ENCODE data around the gene KCNAB2.

KCNAB2 gene

GRCh38 chr1:6003568-6004411 lies 41.9 kb upstream of the KCNAB2 start:
- H3K9me2 ChIP-seq (ENCODE audit: low read depth, low read length), result no peaks in the 10 kb centered on the region
- H4K20me1 ChIP-seq (ENCODE audit: insufficient read depth, low read length), result no peaks in the 10 kb centered on the region
- no peak overlapping the region for H3K4me3 ChIP-seq (ENCODE audit: low read depth, low read length, poor library complexity, severe bottlenecking)
- no peak overlapping the region for H3K9ac ChIP-seq (ENCODE audit: low read length)
- H3F3A ChIP-seq (ENCODE audit: insufficient read depth, low read length), result no peaks in the 10 kb centered on the region
- TF ChIP-seq, protein P1, sequence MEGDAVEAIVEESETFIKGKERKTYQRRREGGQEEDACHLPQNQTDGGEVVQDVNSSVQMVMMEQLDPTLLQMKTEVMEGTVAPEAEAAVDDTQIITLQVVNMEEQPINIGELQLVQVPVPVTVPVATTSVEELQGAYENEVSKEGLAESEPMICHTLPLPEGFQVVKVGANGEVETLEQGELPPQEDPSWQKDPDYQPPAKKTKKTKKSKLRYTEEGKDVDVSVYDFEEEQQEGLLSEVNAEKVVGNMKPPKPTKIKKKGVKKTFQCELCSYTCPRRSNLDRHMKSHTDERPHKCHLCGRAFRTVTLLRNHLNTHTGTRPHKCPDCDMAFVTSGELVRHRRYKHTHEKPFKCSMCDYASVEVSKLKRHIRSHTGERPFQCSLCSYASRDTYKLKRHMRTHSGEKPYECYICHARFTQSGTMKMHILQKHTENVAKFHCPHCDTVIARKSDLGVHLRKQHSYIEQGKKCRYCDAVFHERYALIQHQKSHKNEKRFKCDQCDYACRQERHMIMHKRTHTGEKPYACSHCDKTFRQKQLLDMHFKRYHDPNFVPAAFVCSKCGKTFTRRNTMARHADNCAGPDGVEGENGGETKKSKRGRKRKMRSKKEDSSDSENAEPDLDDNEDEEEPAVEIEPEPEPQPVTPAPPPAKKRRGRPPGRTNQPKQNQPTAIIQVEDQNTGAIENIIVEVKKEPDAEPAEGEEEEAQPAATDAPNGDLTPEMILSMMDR (IDR thresholded peaks at IDR 0.05; ENCODE audit: low read length), result no peak
- TF ChIP-seq EZH2 (IDR thresholded peaks at IDR 0.05; ENCODE audit: borderline replicate concordance, low read length), result no peak
- H3K36me3 ChIP-seq (ENCODE audit: insufficient read depth, low read length), result 0 out of 2 replicates have a peak, but pooled peaks cover 5% of the 10 kb centered on the region
- H3K4me1 ChIP-seq (ENCODE audit: insufficient read depth, low read length, severe bottlenecking), result peaks cover 6% of the 10 kb centered on the region
- H3K9me3 ChIP-seq (ENCODE audit: low read length), result no peaks in the 10 kb centered on the region
- no peak overlapping the region for H2AFZ ChIP-seq (ENCODE audit: low read length)
- H3K27me3 ChIP-seq (ENCODE audit: insufficient read depth, low read length), result no peaks in the 10 kb centered on the region
- no peaks in the 10 kb centered on the region for H3K79me2 ChIP-seq (ENCODE audit: insufficient read depth, low read length)
- H3K4me2 ChIP-seq (ENCODE audit: low read length), result no peak overlapping the region
- no peak overlapping the region for H3K27ac ChIP-seq (ENCODE audit: low read depth, low read length, poor library complexity, severe bottlenecking)

DNA sequence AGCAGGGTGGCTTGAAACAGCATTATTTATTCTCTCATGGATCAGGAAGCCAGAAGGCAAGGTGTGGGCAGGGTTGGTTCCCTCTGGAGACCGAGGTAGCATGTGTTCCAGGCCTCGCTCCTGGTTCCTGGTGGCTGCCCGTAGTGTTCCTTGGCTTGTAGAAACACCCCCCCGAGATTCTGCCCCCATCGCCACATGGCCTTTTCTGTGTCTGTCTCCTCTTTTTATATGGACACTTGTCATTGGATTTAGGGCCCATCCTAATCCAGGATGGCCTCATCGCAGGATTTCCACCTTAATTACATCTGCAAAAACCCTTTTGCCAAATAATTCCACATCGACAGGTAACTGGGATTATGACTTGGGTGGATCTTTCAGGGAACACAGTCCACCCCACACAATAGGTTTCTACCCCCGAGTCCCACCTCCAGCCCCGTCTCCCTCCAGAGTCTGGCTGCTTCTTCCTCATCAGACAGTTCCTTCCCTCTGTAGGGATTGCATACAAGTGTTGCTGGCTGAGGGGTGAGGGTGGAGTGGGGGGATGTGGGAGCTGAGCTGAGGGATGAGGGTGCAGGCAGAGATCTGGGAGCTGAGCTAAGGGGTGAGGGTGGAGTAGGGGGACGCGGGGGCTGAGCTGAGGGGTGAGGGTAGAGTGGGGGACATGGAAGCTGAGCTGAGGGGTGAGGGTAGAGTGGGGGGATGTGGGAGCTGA lies 41.1 kb upstream of the KCNAB2 start:
- Histone ChIP-seq H3K27me3 (ENCODE audit: insufficient read depth, low read length) (no peaks in the 10 kb centered on the region), H2AFZ (ENCODE audit: low read length) (no peak overlapping the region), H3K4me1 (ENCODE audit: insufficient read depth, low read length, severe bottlenecking) (peaks cover 6% of the 10 kb centered on the region), H3K9ac (ENCODE audit: low read length) (no peak overlapping the region), H3K9me2 (ENCODE audit: low read depth, low read length) (no peaks in the 10 kb centered on the region), H4K20me1 (ENCODE audit: insufficient read depth, low read length) (no peaks in the 10 kb centered on the region), H3K36me3 (ENCODE audit: insufficient read depth, low read length) (0 out of 2 replicates have a peak, but pooled peaks cover 5% of the 10 kb centered on the region), H3K27ac (ENCODE audit: low read depth, low read length, poor library complexity, severe bottlenecking) (no peak overlapping the region), H3K9me3 (ENCODE audit: low read length) (no peaks in the 10 kb centered on the region), H3K4me3 (ENCODE audit: low read depth, low read length, poor library complexity, severe bottlenecking) (no peak overlapping the region), H3F3A (ENCODE audit: insufficient read depth, low read length) (no peaks in the 10 kb centered on the region), H3K79me2 (ENCODE audit: insufficient read depth, low read length) (no peaks in the 10 kb centered on the region), H3K4me2 (ENCODE audit: low read length) (no peak overlapping the region)
- no peak for TF ChIP-seq EZH2 (IDR thresholded peaks at IDR 0.05; ENCODE audit: borderline replicate concordance, low read length)
- TF ChIP-seq, protein P1 (IDR thresholded peaks at IDR 0.05; ENCODE audit: low read length), result no peak

GRCh38 chr1:6005276-6005917 lies 40.3 kb upstream of the KCNAB2 start:
- no peak overlapping the region for H3K4me3 ChIP-seq (ENCODE audit: low read depth, low read length, poor library complexity, severe bottlenecking)

More at GRCh38 chr1:6005276-6005917, 40.3 kb upstream of the KCNAB2 start:
- TF ChIP-seq, protein P1 (IDR thresholded peaks at IDR 0.05; ENCODE audit: low read length), result no peak
- TF ChIP-seq EZH2 (IDR thresholded peaks at IDR 0.05; ENCODE audit: borderline replicate concordance, low read length), result no peak
- Histone ChIP-seq H3K27ac (ENCODE audit: low read depth, low read length, poor library complexity, severe bottlenecking) (no peak overlapping the region), H3K9me3 (ENCODE audit: low read length) (no peaks in the 10 kb centered on the region), H2AFZ (ENCODE audit: low read length) (no peak overlapping the region), H3K27me3 (ENCODE audit: insufficient read depth, low read length) (no peaks in the 10 kb centered on the region), H3K36me3 (ENCODE audit: insufficient read depth, low read length) (0 out of 2 replicates have a peak, but pooled peaks cover 5% of the 10 kb centered on the region), H3K9me2 (ENCODE audit: low read depth, low read length) (no peaks in the 10 kb centered on the region), H3K9ac (ENCODE audit: low read length) (no peak overlapping the region), H3K4me2 (ENCODE audit: low read length) (no peak overlapping the region), H3K4me1 (ENCODE audit: insufficient read depth, low read length, severe bottlenecking) (peaks cover 6% of the 10 kb centered on the region), H3K79me2 (ENCODE audit: insufficient read depth, low read length) (no peaks in the 10 kb centered on the region), H4K20me1 (ENCODE audit: insufficient read depth, low read length) (no peaks in the 10 kb centered on the region), H3F3A (ENCODE audit: insufficient read depth, low read length) (no peaks in the 10 kb centered on the region)
